ENCODE results near the gene SNAP25.

Gene SNAP25

GRCh38 chr20:10347086-10347880, 128.7 kb downstream of the SNAP25 start:
- Mint-ChIP-seq H3K4me1 (peaks cover 14% of the 10 kb centered on the region), H3K9me3 (peaks cover 0 to 8% of the 10 kb centered on the region in 2 donors), H3K27ac (no peak overlapping the region), H3K27me3 (peaks cover 20% of the 10 kb centered on the region), H3K4me3 (no peak overlapping the region)
- ATAC-seq: no peak
- no peak for DNase-seq

- no peak for DNase-seq
- H3K9me3 Mint-ChIP-seq: peaks cover 0 to 8% of the 10 kb centered on the region in 2 donors
- no peak for ATAC-seq
- H3K27me3 Mint-ChIP-seq: peaks cover 17% of the 10 kb centered on the region
- H3K4me1 Mint-ChIP-seq: peaks cover 14% of the 10 kb centered on the region
- no peak overlapping the region for H3K27ac Mint-ChIP-seq
- no peak overlapping the region for H3K4me3 Mint-ChIP-seq
Measured at GRCh38 chr20:10349118-10349517, 130.5 kb downstream of the SNAP25 start.

GRCh38 chr20:10350188-10350842, 131.7 kb downstream of the SNAP25 start:
- DNase-seq (no peak), ATAC-seq (no peak)
- H3K27ac Mint-ChIP-seq: peak overlapping the region; percentile 71 to 76
- H3K4me1 Mint-ChIP-seq: peaks cover 14% of the 10 kb centered on the region
- peaks cover 0 to 8% of the 10 kb centered on the region in 2 donors for H3K9me3 Mint-ChIP-seq
- H3K27me3 Mint-ChIP-seq: peaks cover 17% of the 10 kb centered on the region
- peak overlapping the region; percentile 45 to 49 for H3K4me3 Mint-ChIP-seq

DNA sequence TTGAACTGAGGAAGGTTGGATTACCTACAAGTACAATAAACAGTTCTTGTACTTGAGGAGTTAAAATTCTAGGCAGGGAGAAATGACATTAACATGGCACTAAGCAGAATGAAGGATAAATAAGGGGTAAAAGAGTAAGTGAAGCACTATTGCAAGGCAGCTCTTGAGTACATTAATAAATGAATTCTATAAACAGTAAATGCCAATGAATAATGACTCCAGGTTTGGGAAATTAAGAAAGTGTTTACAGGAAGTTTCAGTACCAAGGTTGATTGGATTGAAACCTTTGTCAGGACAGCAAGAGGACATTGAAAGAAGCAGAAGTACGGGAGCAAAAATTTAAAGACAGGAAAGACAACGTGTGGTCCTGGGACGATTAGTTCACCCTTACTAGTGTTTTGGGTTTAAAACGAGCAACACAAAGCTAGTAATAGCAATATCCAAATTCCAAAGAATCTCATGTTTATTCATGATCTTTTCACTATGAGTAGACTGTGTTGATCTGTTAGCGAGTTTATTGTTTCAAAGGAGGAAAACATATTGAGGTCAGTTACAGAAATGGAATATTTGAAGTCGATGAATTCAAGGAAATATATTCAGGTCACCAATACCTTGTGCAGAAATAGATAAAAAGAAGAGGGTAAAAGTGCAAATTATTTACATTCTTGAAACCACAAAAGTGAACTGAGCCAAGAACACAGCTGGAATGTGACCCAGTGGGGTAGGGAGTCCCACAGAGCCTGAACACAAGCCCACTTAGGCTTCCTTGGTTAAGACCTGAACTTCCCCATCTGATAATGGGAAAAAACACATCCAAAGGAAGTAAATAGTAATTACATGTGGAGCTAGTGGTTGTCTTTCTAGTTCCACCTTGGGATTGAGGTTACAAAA, 134.5 kb downstream of the SNAP25 start:
- Mint-ChIP-seq H3K9me3 (peaks cover 0 to 8% of the 10 kb centered on the region in 2 donors), H3K27me3 (peaks cover 25% of the 10 kb centered on the region), H3K4me3 (no peak overlapping the region), H3K27ac (no peak overlapping the region), H3K4me1 (peaks cover 14% of the 10 kb centered on the region)
- no peak for ATAC-seq
- no peak for DNase-seq

- Mint-ChIP-seq H3K27ac (no peak overlapping the region), H3K4me1 (no peaks in the 10 kb centered on the region), H3K9me3 (no peaks in the 10 kb centered on the region), H3K4me3 (no peak overlapping the region), H3K27me3 (peaks cover 25% of the 10 kb centered on the region)
- DNase-seq: no peak
- ATAC-seq: no peak
Measured at GRCh38 chr20:10356628-10357027, 138.0 kb downstream of the SNAP25 start.
